K562 (cell line): ENCODE measurements around the gene KBTBD12. TPM values are rescaled to one million over a fixed set of nuclear protein-coding genes. Genes with fewer than 3 reads are reported as not detected.

Experiments used
- ATAC-seq: fragments of 200-7000 bp; cut with Tn5 transposase; 3 replicates; pipeline ENCODE4 v1.9.1; 2020; ENCODE audit warnings: moderate library complexity
- BruUV-seq: library from RNA; stranded (reverse); fragments of 400-500 nt; replicated peaks from 2 replicates; lab custom pipeline; 2021; lab: Mats Ljungman, UMichigan
- CTCF ChIA-PET: fragments of 300-600 bp; formaldehyde crosslinking; extraction: SDS; loops from one replicate; lab custom pipeline; 2021; ENCODE audit warnings: low intra/inter-chr PET ratio; lab: Yijun Ruan, JAX
- POLR2A ChIA-PET: fragments of 300-600, 350-650 bp; sonication (Branson Sonifier 250); formaldehyde crosslinking; extraction: SDS; loops from one replicate; lab custom pipeline; 2021; ENCODE audit warnings: antibody characterized with exemption, inconsistent platforms; lab: Yijun Ruan, JAX
- DNase-seq, 4 experiments: peaks; one replicate each; pipeline versions ENCODE4 v3.0.0 to v3.0.0-alpha.2; 2011 to 2018; ENCODE audit warnings: low spot score in 3 of 4, mixed read lengths in 3 of 4; ENCODE audit errors: extremely low read depth in 1 of 4
- FAIRE-seq: peaks from 2 replicates; lab custom pipeline; 2011; peaks lifted over from hg19 to GRCh38; lab: Jason Lieb, UNC
- H2AFZ ChIP-seq: 2 replicates; pipeline ENCODE4 v1.6.0; 2011; ENCODE audit warnings: low read depth, low read length, control low read depth, inconsistent platforms
- H3K27ac ChIP-seq: fragments of 200-600 bp; 3 replicates; pipeline ENCODE4 v1.8.0; 2011; ENCODE audit warnings: low read depth, mild to moderate bottlenecking, control low read depth, inconsistent platforms, low read length, moderate library complexity, mixed read lengths; ENCODE audit errors: extremely low read depth
- H3K27me3 ChIP-seq, 2 experiments: fragments of 300-600 bp in 1 of 2; 2 replicates in 1 of 2; 3 replicates in 1 of 2; pipeline versions ENCODE4 v1.6.0 to v1.8.0; 2011; ENCODE audit warnings: inconsistent platforms in 2 of 2, low read length in 2 of 2, mild to moderate bottlenecking in 1 of 2, mixed read lengths in 1 of 2, moderate library complexity in 1 of 2; ENCODE audit not compliant: control insufficient read depth in 2 of 2, insufficient read depth in 2 of 2
- H3K36me3 ChIP-seq: fragments of 300-600 bp; 3 replicates; pipeline ENCODE4 v1.8.0; 2011; ENCODE audit warnings: mild to moderate bottlenecking, low read length, inconsistent platforms; ENCODE audit not compliant: control insufficient read depth, insufficient read depth
- H3K4me1 ChIP-seq, 2 experiments: fragments of 200-600 bp in 1 of 2; replicated peaks in 1 of 2; 2 replicates in 1 of 2; 3 replicates in 1 of 2; pipeline versions ENCODE4 v1.5.1 to v1.8.0; 2011; ENCODE audit warnings: inconsistent platforms in 2 of 2, low read length in 2 of 2, mild to moderate bottlenecking in 1 of 2, mixed read lengths in 1 of 2, moderate library complexity in 1 of 2; ENCODE audit not compliant: control insufficient read depth in 2 of 2, insufficient read depth in 2 of 2
- H3K4me2 ChIP-seq: 2 replicates; pipeline ENCODE4 v1.6.1; 2011; ENCODE audit warnings: low read length, control low read depth, inconsistent platforms, mixed read lengths; ENCODE audit not compliant: insufficient read depth
- H3K4me3 ChIP-seq: fragments of 200-600 bp; sonication (generic), shearing (Covaris generic); 2 replicates; pipeline ENCODE4 v1.5.1; 2016; ENCODE audit warnings: control low read depth, inconsistent platforms
- H3K79me2 ChIP-seq: fragments of 200-600 bp; 3 replicates; pipeline ENCODE4 v1.8.0; 2011; ENCODE audit warnings: low read length, inconsistent platforms; ENCODE audit not compliant: control insufficient read depth, insufficient read depth
- H3K9ac ChIP-seq, 2 experiments: 2 replicates each; pipeline versions ENCODE4 v1.6.0 to v1.6.1; 2011; ENCODE audit warnings: low read depth in 2 of 2, low read length in 2 of 2, control low read depth in 1 of 2, inconsistent platforms in 1 of 2, mild to moderate bottlenecking in 1 of 2, mixed read lengths in 1 of 2; ENCODE audit not compliant: insufficient read depth in 1 of 2
- H3K9me1 ChIP-seq: one replicate; pipeline ENCODE4 v1.6.0; 2011; ENCODE audit warnings: inconsistent platforms, mild to moderate bottlenecking, low read length, moderate library complexity; ENCODE audit not compliant: control insufficient read depth, insufficient read depth
- H3K9me3 ChIP-seq: replicated peaks from 2 replicates; pipeline ENCODE4 v1.5.1; 2011; ENCODE audit warnings: low read depth, low read length, inconsistent platforms; ENCODE audit not compliant: control insufficient read depth, insufficient read depth
- H4K20me1 ChIP-seq: replicated peaks from 2 replicates; pipeline ENCODE4 v1.6.1; 2011; ENCODE audit warnings: low read length, inconsistent platforms, mixed read lengths; ENCODE audit not compliant: control insufficient read depth, insufficient read depth
- CBX2 ChIP-seq: fragments of 200-600 bp; sonication (generic); IDR thresholded peaks from one replicate; pipeline ENCODE4 v1.6.1; 2012; ENCODE audit warnings: mild to moderate bottlenecking, low read length, inconsistent platforms; ENCODE audit not compliant: insufficient read depth, poor library complexity, severe bottlenecking
- CCNT2 ChIP-seq: IDR thresholded peaks from 2 replicates; pipeline ENCODE4 v1.6.1; 2011; ENCODE audit warnings: borderline replicate concordance, low read depth, mild to moderate bottlenecking, moderate library complexity, mixed read lengths, low read length; ENCODE audit not compliant: insufficient read length; ENCODE audit errors: extremely low read depth
- GABPB2 ChIP-seq: fragments of 250-450 bp; sonication (Bioruptor Pico); conservative IDR thresholded peaks from 2 replicates; pipeline ENCODE4 v1.5.1; 2021; ENCODE audit warnings: mild to moderate bottlenecking
- HMG20A ChIP-seq: fragments of 450-650 bp; formaldehyde crosslinking; conservative IDR thresholded peaks from 2 replicates; pipeline ENCODE4 v1.4.0; 2020; ENCODE audit warnings: mild to moderate bottlenecking, mixed read lengths
- KAT7 ChIP-seq: sonication (generic); formaldehyde crosslinking; IDR thresholded peaks from 2 replicates; pipeline ENCODE4 v1.8.0; 2022; ENCODE audit warnings: missing genetic modification reagents, mild to moderate bottlenecking, borderline replicate concordance
- KDM1A ChIP-seq, 2 experiments: fragments of 450-650 bp; IDR thresholded peaks; 2 replicates each; pipeline ENCODE4 v1.6.1; 2016; ENCODE audit warnings: mild to moderate bottlenecking in 2 of 2
- PHF21A ChIP-seq: fragments of 450-650 bp; IDR thresholded peaks from 2 replicates; pipeline ENCODE4 v1.6.1; 2017; ENCODE audit warnings: low read depth, borderline replicate concordance
- PRDM10 ChIP-seq: fragments of 450-650 bp; IDR thresholded peaks from 2 replicates; pipeline ENCODE4 v1.6.1; 2018; ENCODE audit not compliant: partially characterized antibody
- RBM14 ChIP-seq: fragments of 200-400 bp; formaldehyde crosslinking; IDR thresholded peaks from 2 replicates; pipeline ENCODE4 v1.6.1; 2018; ENCODE audit warnings: low read depth, mild to moderate bottlenecking, low read length, moderate library complexity, borderline replicate concordance; ENCODE audit not compliant: insufficient read depth
- TEAD1 ChIP-seq, 2 experiments: fragments of 450-650 bp in 1 of 2; sonication (generic) in 1 of 2; formaldehyde crosslinking; IDR thresholded peaks; 2 replicates each; pipeline versions ENCODE4 v1.4.0 to v1.8.0; 2020 to 2022; ENCODE audit warnings: mild to moderate bottlenecking in 2 of 2, missing genetic modification reagents in 1 of 2
- TOE1 ChIP-seq, 2 experiments: fragments of 450-650 bp in 1 of 2; sonication (generic) in 1 of 2; formaldehyde crosslinking in 1 of 2; IDR thresholded peaks; 2 replicates each; pipeline versions ENCODE4 v1.7.1 to v1.8.0; 2016 to 2022; ENCODE audit warnings: borderline replicate concordance in 2 of 2, mild to moderate bottlenecking in 2 of 2, antibody characterized with exemption in 1 of 2, inconsistent platforms in 1 of 2, low read depth in 1 of 2, missing genetic modification reagents in 1 of 2, moderate library complexity in 1 of 2
- YBX1 ChIP-seq: fragments of 450-650 bp; IDR thresholded peaks from 2 replicates; pipeline ENCODE4 v1.7.1; 2016; ENCODE audit warnings: mild to moderate bottlenecking
- ZNF668 ChIP-seq: fragments of 250-450 bp; sonication (Bioruptor Pico); IDR thresholded peaks from 2 replicates; pipeline ENCODE4 v1.8.0; 2022; ENCODE audit warnings: mild to moderate bottlenecking, inconsistent platforms
- WGBS: fragments of 100-300 bp; shearing (Covaris generic); methylation state at CpG from one replicate; pipeline ENCODE4 v1.1.6; 2016; ENCODE audit warnings: low coverage, mixed read lengths; ENCODE audit not compliant: insufficient coverage; ENCODE audit errors: missing lambda C conversion rate; 5-methylcytosine and 5-hydroxymethylcytosine counted together
- in situ Hi-C: fragments of 300-500 bp; cut with MboI; formaldehyde crosslinking; loops from 4 replicates; pipeline ENCODE4 v1.15.0; 2018; ENCODE audit warnings: inconsistent platforms, mixed read lengths
- intact Hi-C: fragments of 100-400 bp; cut with micrococcal nuclease; formaldehyde crosslinking; loops from 2 replicates; pipeline ENCODE4 v1.14.2; 2022
- polyA plus RNA-seq, 8 experiments: library from polyadenylated mRNA; depleted of rRNA in 4 of 8; stranded (reverse) in 5 of 8; unstranded in 3 of 8; fragments of >200 nt; fragmentation: Nextera tagmentation in 2 of 8; fragmentation: Illumina TruSeq in 1 of 8; extraction: Ambion mirVana in 2 of 8; extraction: Trizol in 1 of 8; gene quantifications; 2 replicates each; pipeline versions ENCODE4 v1.2.1 to v1.2.3, GENCODE V29; 2011 to 2014; ENCODE audit warnings: inconsistent platforms in 1 of 8, missing spikeins in 1 of 8
- total RNA-seq, 7 experiments: library from RNA; depleted of rRNA in 6 of 7; stranded (reverse); fragments of >200 nt in 6 of 7; fragmentation: Illumina TruSeq in 2 of 7; extraction: Trizol in 2 of 7; gene quantifications; 2 replicates each; pipeline versions ENCODE4 v1.2.1 to v1.2.3, GENCODE V29; 2011 to 2021; ENCODE audit warnings: low replicate concordance in 1 of 7
- TF ChIP-seq, protein P1 (sequence below): fragments of 450-650 bp; IDR thresholded peaks from 2 replicates; pipeline ENCODE4 v1.6.1; 2014; ENCODE audit warnings: low read depth, mild to moderate bottlenecking, moderate library complexity, borderline replicate concordance
- TF ChIP-seq, protein P2 (sequence below): fragments of 250-450 bp; sonication (Bioruptor Pico); IDR thresholded peaks from 2 replicates; pipeline ENCODE4 v1.4.0; 2020; ENCODE audit warnings: mild to moderate bottlenecking

Gene KBTBD12
- total and polyA plus RNA-seq, 9 of the 15 experiments (the other 6 are each of a cell fraction or from before 2014, with no cell fraction given) = not detected

GRCh38 chr3:127974226-127974625 is 59.2 kb downstream of the KBTBD12 start:
- DNase-seq = no peak
- Histone ChIP-seq H3K27ac (no peak overlapping the region), H3K4me1 (no peaks in the 10 kb centered on the region), H3K4me3 (no peak overlapping the region), H2AFZ (no peak overlapping the region), H3K9me3 (no peaks in the 10 kb centered on the region), H3K4me2 (no peak overlapping the region), H3K27me3 (no peaks in the 10 kb centered on the region; a peak in 1 of 5 replicates), H3K9ac (no peak overlapping the region), H3K36me3 (no peaks in the 10 kb centered on the region), H4K20me1 (no peaks in the 10 kb centered on the region), H3K9me1 (no peaks in the 10 kb centered on the region), H3K79me2 (no peaks in the 10 kb centered on the region)
- CTCF ChIA-PET = no interaction called here
- BruUV-seq = no TSS peak
- 0% methylated on average over 1 of the region's 2 CpGs for WGBS
- POLR2A ChIA-PET = no interaction called here
- in situ Hi-C loops = no loop called here
- no peak for ATAC-seq
- no peak for FAIRE-seq
- intact Hi-C loops = no loop called here
- TF ChIP-seq GABPB2 (CRISPR knock-in tag) (no peak), PRDM10 (no peak), CCNT2 (no peak), YBX1 (no peak), RBM14 (no peak), CBX2 (no peak), KAT7 (CRISPR knock-in tag) (no peak), HMG20A (CRISPR knock-in tag) (no peak), TEAD1 (CRISPR knock-in tag; IDR thresholded peaks at IDR 0.05) (no peak), TOE1 (IDR thresholded peaks at IDR 0.05; ENCODE audit: borderline replicate concordance) (no peak), TOE1 (CRISPR knock-in tag; IDR thresholded peaks at IDR 0.05; ENCODE audit: borderline replicate concordance, low read depth) (no peak), ZNF668 (no peak), KDM1A (IDR thresholded peaks at IDR 0.05) (no peak), PHF21A (no peak)
- TF ChIP-seq, protein P1, sequence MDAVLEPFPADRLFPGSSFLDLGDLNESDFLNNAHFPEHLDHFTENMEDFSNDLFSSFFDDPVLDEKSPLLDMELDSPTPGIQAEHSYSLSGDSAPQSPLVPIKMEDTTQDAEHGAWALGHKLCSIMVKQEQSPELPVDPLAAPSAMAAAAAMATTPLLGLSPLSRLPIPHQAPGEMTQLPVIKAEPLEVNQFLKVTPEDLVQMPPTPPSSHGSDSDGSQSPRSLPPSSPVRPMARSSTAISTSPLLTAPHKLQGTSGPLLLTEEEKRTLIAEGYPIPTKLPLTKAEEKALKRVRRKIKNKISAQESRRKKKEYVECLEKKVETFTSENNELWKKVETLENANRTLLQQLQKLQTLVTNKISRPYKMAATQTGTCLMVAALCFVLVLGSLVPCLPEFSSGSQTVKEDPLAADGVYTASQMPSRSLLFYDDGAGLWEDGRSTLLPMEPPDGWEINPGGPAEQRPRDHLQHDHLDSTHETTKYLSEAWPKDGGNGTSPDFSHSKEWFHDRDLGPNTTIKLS = no peak
- TF ChIP-seq, protein P2, sequence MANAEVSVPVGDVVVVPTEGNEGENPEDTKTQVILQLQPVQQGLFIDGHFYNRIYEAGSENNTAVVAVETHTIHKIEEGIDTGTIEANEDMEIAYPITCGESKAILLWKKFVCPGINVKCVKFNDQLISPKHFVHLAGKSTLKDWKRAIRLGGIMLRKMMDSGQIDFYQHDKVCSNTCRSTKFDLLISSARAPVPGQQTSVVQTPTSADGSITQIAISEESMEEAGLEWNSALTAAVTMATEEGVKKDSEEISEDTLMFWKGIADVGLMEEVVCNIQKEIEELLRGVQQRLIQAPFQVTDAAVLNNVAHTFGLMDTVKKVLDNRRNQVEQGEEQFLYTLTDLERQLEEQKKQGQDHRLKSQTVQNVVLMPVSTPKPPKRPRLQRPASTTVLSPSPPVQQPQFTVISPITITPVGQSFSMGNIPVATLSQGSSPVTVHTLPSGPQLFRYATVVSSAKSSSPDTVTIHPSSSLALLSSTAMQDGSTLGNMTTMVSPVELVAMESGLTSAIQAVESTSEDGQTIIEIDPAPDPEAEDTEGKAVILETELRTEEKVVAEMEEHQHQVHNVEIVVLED (CRISPR knock-in tag) = no peak
